GM21723 (cell line): ENCODE measurements around the gene RC3H2.
A peak's percentile ranks its signal among the peaks of the same experiment; 100 is the strongest.
"Not testable (repeated sequence)": the region's sequence is repeated elsewhere in the genome, so short reads cannot be mapped to it uniquely, and the experiment has no call there.

Source experiments
- ATAC-seq: cut with Tn5 transposase; IDR thresholded peaks from one replicate; pipeline ENCODE4 v1.9.1; 2021; ENCODE audit warnings: mild to moderate bottlenecking, moderate library complexity; ENCODE audit not compliant: unreplicated experiment

Gene RC3H2

DNA sequence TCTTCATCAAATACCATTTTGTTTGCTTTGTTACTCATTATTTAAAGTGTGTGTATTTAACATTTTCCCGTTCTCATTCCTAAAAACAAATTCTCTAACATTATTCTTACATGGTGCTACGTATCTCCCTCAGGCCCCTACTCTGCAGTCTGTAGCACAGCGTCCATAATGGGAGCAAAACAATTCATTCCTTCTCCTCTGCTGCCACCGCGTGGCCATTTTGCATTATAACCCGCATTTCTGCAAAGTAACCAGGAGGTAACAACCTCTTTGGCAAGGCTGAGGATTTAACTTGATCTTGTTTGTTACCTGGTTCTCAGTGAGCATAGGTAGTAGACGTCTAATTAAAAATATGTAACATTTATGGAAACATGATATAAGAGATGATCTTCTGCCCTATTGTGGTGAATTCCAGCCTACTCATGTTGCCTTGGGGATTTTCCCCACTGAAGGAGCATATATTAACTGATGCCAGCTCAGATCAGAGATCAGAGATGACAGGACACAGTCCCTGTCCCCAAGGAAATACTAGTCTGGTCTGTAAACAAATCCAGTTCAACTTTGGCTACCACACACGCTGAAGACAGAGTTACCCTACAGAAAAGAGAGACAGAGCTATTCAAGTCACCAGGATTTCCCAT lies 94.7 kb downstream of the RC3H2 start:
- ATAC-seq = peak; percentile 82

DNA sequence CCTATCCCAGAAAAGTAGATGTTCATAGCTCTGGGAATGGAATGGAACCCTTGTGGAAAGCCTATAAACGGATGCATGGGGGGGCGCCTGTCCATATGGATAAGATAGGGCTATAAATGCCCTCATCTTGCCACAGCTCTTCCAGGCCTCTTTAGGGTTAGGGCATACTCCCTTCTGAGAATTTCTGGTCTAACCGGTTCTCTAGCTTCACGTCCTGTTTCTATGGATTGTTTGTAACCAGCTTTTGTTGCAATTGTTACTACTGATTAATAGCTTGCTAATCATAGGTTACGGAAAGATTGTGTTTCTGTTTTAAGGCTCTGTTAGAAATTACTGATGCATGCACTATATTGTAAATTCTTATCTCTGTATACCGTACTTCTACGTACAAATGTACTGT lies 95.9 kb downstream of the RC3H2 start:
- not testable (repeated sequence) for ATAC-seq

DNA sequence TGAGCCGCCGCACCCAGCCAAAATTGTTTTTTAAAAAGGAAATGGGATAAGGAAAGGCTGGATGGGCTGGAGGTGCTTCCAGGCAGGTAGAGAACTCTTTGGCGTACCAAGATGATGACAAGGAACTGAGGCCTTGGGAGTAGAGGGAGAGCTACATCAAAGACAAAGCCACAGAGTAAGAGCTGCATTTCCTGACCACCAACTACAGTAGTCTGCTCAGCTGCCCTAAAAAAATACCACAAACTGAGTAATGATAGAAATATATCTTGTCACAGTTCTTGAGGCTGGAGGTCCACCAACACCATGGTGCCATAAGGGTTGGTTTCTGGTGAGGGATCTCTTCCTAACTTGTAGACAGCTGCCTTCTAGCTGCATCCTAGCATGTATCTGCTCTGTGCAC lies 97.0 kb downstream of the RC3H2 start:
- no peak for ATAC-seq

DNA sequence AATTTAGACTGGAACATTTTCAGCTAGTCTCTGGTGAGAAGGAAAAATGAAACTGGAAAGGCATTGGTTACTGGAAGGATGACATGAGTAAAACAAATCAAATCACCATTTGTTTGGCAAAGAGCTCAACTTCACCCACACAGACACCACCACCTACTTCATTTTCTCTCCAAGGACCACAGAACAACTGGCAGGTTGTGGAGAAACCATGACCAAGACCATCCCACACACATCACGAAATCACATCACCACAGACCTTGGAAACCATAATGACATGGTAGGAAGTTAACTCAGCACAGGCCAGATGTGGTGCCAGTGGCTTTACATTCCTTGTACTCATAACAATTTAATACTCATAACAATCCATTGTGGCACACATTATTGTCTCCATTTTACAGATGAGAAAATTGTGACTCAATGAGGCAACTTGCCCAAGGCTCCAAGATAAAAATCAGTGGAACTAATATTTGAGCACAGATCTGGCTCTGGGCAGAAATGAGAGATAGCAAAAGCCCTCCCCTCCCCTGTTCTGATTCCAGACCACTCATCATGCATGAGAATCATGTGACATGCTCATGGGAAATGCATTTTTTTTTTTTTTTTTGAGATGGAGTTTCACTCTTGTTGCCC lies 97.8 kb downstream of the RC3H2 start:
- no peak for ATAC-seq

DNA sequence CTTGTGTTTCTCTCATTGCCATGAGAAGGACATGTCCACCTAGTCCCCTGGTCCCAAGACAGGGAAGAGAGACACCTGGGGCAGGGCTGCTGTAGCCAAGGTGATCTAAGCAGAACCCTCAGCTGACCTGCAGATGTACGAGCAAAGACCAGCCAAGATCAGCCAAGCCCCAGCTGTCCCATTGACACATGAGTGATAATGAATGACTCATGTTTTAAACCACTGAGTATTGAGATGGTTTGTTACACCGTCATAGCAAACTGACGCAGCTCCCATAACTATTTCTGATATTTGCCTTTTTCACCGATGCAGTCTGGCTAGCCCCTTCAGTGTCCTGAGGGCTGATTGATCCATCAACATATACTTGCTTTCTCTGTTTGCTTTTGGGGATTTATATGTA lies 98.5 kb downstream of the RC3H2 start:
- no peak for ATAC-seq

DNA sequence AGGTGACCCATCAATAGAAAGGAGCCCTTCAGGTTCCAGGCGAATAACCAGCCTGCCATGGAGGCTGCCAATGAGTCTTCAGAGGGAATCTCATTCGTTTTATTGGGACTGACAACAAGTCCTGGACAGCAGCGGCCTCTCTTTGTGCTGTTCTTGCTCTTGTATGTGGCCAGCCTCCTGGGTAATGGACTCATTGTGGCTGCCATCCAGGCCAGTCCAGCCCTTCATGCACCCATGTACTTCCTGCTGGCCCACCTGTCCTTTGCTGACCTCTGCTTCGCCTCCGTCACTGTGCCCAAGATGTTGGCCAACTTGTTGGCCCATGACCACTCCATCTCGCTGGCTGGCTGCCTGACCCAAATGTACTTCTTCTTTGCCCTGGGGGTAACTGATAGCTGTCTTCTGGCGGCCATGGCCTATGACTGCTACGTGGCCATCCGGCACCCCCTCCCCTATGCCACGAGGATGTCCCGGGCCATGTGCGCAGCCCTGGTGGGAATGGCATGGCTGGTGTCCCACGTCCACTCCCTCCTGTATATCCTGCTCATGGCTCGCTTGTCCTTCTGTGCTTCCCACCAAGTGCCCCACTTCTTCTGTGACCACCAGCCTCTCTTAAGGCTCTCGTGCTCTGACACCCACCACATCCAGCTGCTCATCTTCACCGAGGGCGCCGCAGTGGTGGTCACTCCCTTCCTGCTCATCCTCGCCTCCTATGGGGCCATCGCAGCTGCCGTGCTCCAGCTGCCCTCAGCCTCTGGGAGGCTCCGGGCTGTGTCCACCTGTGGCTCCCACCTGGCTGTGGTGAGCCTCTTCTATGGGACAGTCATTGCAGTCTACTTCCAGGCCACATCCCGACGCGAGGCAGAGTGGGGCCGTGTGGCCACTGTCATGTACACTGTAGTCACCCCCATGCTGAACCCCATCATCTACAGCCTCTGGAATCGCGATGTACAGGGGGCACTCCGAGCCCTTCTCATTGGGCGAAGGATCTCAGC lies 104.8 kb downstream of the RC3H2 start, which contains the start of gene OR1K1:
TSS of gene OR1K1 (plus strand) at position 58 of the 995 bp plus-strand sequence. CDS start at position 58, 0 bp downstream.
- no peak for ATAC-seq

DNA sequence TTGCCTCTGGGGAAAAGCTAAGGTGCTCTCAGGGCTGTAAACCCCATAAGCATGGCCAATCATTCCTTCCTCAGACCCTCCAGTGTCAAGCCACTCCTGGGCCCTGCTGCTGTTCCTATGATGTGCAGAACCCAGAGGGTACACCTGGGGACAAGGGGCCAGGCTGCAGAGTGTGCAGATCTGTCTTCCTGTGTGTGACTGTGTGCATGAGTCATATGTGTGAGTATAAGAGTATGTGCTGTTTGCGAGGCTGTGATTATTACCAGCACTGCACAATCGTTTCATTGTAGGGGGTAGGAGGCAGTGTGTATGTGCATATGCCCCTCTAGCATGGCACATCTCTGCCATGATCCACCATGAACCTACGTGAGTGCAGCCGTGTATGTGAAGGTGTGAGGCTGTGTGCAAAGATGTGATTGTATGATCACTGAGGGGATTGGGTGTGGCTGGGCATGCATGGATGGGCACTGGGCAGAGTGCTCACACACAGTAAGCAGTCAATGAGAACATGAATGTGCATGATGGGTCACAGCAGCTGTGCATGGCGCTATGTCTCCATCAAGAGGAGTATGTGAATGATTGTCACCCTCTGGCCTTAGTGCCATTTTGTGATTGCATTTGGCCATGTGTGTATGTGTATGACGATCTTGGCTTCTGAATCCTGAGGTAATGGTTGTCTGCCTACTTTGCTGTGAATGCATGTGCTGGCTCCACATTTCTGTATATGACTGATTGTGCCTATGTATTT lies 107.7 kb downstream of the RC3H2 start:
- ATAC-seq = no peak
